Fibroblast of mammary gland (primary cell): ENCODE measurements around the gene RUVBL1.
A peak's percentile ranks its signal among the peaks of the same experiment; 100 is the strongest.

Source experiments
- DNase-seq: peaks from one replicate; pipeline ENCODE4 v3.0.0-alpha.2; 2010; ENCODE audit warnings: low read depth
- H3K4me3 ChIP-seq: 2 replicates; pipeline ENCODE4 v1.5.1; 2011; ENCODE audit warnings: low read depth, mild to moderate bottlenecking, low read length, moderate library complexity; ENCODE audit not compliant: control insufficient read depth
- TF ChIP-seq, protein P1 (sequence below): conservative IDR thresholded peaks from 2 replicates; pipeline ENCODE4 v1.5.1; 2011; ENCODE audit warnings: low read depth, low read length, inconsistent platforms; ENCODE audit not compliant: control insufficient read depth, insufficient read depth

Gene RUVBL1

GRCh38 chr3:128100638-128101037 is 23.0 kb downstream of the RUVBL1 start:
- no peak for DNase-seq
- H3K4me3 ChIP-seq, result no peak overlapping the region
- TF ChIP-seq, protein P1, sequence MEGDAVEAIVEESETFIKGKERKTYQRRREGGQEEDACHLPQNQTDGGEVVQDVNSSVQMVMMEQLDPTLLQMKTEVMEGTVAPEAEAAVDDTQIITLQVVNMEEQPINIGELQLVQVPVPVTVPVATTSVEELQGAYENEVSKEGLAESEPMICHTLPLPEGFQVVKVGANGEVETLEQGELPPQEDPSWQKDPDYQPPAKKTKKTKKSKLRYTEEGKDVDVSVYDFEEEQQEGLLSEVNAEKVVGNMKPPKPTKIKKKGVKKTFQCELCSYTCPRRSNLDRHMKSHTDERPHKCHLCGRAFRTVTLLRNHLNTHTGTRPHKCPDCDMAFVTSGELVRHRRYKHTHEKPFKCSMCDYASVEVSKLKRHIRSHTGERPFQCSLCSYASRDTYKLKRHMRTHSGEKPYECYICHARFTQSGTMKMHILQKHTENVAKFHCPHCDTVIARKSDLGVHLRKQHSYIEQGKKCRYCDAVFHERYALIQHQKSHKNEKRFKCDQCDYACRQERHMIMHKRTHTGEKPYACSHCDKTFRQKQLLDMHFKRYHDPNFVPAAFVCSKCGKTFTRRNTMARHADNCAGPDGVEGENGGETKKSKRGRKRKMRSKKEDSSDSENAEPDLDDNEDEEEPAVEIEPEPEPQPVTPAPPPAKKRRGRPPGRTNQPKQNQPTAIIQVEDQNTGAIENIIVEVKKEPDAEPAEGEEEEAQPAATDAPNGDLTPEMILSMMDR, result no peak

- DNase-seq, result no peak
- TF ChIP-seq, protein P1, result no peak
- H3K4me3 ChIP-seq, result no peak overlapping the region
Measured at GRCh38 chr3:128100161-128100560, 23.5 kb downstream of the RUVBL1 start.

GRCh38 chr3:128098234-128098633 is 25.4 kb downstream of the RUVBL1 start:
- TF ChIP-seq, protein P1, result no peak
- DNase-seq, result no peak
- no peak overlapping the region for H3K4me3 ChIP-seq

- no peak overlapping the region for H3K4me3 ChIP-seq
- TF ChIP-seq, protein P1, result peak; percentile 86
- peak; percentile 77 for DNase-seq
Measured at GRCh38 chr3:128095222-128095703, 28.3 kb downstream of the RUVBL1 start.

DNA sequence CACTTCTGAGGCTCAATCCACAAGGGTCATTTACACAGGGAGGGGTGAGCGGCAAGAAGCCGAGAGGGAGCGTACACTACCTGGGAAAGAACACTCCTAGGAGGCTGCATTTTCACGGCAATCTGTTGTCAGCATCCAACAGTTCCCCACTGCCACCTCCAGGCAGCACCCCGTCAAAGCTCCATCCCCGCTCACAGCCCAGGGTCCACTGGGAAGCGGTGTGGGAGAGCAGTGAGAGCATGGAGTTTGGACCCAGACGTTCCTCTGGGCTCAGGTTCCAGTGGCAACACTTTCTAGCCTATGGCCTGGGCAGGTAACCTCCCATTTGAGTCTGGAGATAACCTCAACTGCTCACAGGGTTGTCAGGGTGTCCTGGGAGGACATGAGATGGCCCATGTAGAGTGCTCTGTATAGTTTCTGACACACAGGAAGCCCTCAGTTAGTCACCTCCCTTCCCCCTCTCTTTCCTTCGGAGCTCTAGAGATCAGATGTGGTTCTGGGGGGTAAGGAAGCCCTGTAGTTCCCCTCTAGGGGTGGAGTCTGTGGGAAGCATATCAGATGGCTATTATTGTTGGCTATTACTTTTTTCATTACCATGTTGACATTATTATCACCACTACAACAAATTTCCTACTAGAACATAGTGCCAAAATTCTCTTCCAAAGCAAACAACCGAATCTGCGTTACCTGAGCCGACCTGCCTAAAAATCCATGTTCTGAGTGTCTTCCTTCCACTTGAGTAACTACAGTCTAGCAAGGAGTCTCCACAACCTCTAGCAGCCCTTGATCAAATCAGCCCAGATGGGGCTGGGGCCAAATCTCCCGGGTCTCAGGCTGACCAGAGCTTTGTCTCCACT is 29.1 kb downstream of the RUVBL1 start:
- DNase-seq, result peak; percentile 45
- H3K4me3 ChIP-seq, result no peak overlapping the region
- TF ChIP-seq, protein P1, result no peak

- DNase-seq, result peak; percentile 61
- TF ChIP-seq, protein P1, result no peak
- no peak overlapping the region for H3K4me3 ChIP-seq
Measured at GRCh38 chr3:128091586-128091985, 32.0 kb downstream of the RUVBL1 start.
